Neural cell (in vitro differentiated cells): ENCODE measurements around the gene PTPRN2.

Source experiments
- CTCF ChIP-seq: fragments of 450-650 bp; IDR thresholded peaks from 2 replicates; pipeline ENCODE4 v1.5.1; 2014; ENCODE audit warnings: antibody characterized with exemption, mild to moderate bottlenecking, moderate library complexity; ENCODE audit not compliant: poor library complexity, severe bottlenecking
- EP300 ChIP-seq: fragments of 450-650 bp; conservative IDR thresholded peaks from 2 replicates; pipeline ENCODE4 v1.6.1; 2014; ENCODE audit warnings: antibody characterized with exemption, mild to moderate bottlenecking, moderate library complexity; ENCODE audit not compliant: poor library complexity, severe bottlenecking
- POLR2AphosphoS5 ChIP-seq: IDR thresholded peaks from 2 replicates; pipeline ENCODE4 v1.6.1; 2012
- REST ChIP-seq: IDR thresholded peaks from 2 replicates; pipeline ENCODE4 v1.6.1; 2012; ENCODE audit warnings: borderline replicate concordance
- SMC3 ChIP-seq: fragments of 450-650 bp; conservative IDR thresholded peaks from 2 replicates; pipeline ENCODE4 v1.6.1; 2014; ENCODE audit warnings: antibody characterized with exemption, mild to moderate bottlenecking, moderate library complexity; ENCODE audit not compliant: poor library complexity
- TAF1 ChIP-seq: IDR thresholded peaks from 2 replicates; pipeline ENCODE4 v1.6.1; 2012; ENCODE audit warnings: low read depth

DNA sequence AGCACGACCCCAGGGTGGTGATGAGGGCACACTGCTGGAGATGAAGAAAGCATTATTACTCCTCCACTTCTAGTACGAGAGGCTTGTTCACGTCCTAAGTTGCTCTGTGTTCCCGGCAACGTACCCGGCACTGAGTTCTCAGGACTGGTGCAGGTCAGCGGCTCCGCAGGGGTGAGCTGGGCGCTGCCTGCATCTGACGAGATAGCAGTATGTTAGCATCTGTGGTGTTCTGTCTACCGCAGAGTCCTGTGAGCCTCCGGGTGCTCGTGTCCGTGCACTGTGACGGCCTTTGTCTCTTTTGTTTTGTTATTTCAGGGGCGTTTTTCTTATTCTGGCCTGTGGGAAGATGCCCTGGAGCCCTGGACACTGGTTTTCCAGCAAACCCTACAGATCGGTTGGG is 743.0 kb downstream of the PTPRN2 start:
- TF ChIP-seq POLR2AphosphoS5 (no peak), SMC3 (no peak), EP300 (no peak), CTCF (no peak), TAF1 (no peak), REST (no peak)
